NT2/D1 (cell line): ENCODE measurements around the gene CLDN34.

Experiments used
- DNase-seq: peaks from one replicate; pipeline ENCODE4 v3.0.0-alpha.2; 2011; ENCODE audit warnings: low read depth, low spot score
- H3K27me3 ChIP-seq: 2 replicates; pipeline ENCODE4 v1.6.0; 2011; ENCODE audit warnings: mild to moderate bottlenecking; ENCODE audit not compliant: insufficient read length, insufficient read depth
- H3K36me3 ChIP-seq: 2 replicates; pipeline ENCODE4 v1.6.1; 2011; ENCODE audit warnings: mild to moderate bottlenecking, low read length, mixed read lengths; ENCODE audit not compliant: insufficient read depth, insufficient read length
- H3K4me1 ChIP-seq: 2 replicates; pipeline ENCODE4 v1.5.1; 2011; ENCODE audit not compliant: insufficient read depth, insufficient read length
- H3K4me3 ChIP-seq: 2 replicates; pipeline ENCODE4 v1.5.1; 2011; ENCODE audit warnings: low read depth; ENCODE audit not compliant: insufficient read length
- H3K9ac ChIP-seq: 2 replicates; pipeline ENCODE4 v1.6.0; 2011; ENCODE audit warnings: low read depth; ENCODE audit not compliant: insufficient read length
- H3K9me3 ChIP-seq: 2 replicates; pipeline ENCODE4 v1.5.1; 2011; ENCODE audit warnings: mild to moderate bottlenecking, low read length; ENCODE audit not compliant: insufficient read depth
- SUZ12 ChIP-seq: IDR thresholded peaks from 2 replicates; pipeline ENCODE4 v1.6.1; 2011; ENCODE audit not compliant: insufficient read length, insufficient read depth; ENCODE audit errors: extremely low read depth
- YY1 ChIP-seq: IDR thresholded peaks from 2 replicates; pipeline ENCODE4 v1.6.1; 2011; ENCODE audit not compliant: insufficient read length, insufficient read depth
- ZNF274 ChIP-seq: IDR thresholded peaks from 2 replicates; pipeline ENCODE4 v1.6.1; 2011; ENCODE audit warnings: mild to moderate bottlenecking, low read depth, low read length

CLDN34 gene

DNA sequence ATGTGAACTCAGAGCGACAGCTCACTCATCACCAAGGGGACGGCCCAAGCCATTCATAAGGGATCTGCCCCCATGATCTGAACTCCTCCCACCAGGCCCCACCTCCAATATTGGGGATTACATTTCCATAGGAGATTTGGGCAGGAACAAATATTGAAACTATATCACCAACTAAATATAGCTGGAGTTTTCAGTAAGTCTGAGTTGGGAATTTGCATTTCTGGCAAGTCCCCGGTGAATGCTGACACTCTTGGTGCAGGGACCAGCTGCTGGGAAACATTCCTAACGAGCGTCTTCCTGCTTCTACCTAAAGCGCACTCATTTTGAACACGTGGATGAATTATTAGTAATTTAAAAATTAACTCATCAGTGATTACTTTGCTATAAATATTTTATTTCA lies 13.2 kb downstream of the CLDN34 start:
- Histone ChIP-seq H3K36me3 (no peaks in the 10 kb centered on the region), H3K4me3 (no peak overlapping the region), H3K9me3 (peaks cover 6% of the 10 kb centered on the region; the same call in 1 of the 2 replicates), H3K4me1 (no peaks in the 10 kb centered on the region), H3K9ac (no peak overlapping the region), H3K27me3 (no peaks in the 10 kb centered on the region)
- no peak for DNase-seq
- TF ChIP-seq SUZ12 (no peak), YY1 (no peak), ZNF274 (no peak)

DNA sequence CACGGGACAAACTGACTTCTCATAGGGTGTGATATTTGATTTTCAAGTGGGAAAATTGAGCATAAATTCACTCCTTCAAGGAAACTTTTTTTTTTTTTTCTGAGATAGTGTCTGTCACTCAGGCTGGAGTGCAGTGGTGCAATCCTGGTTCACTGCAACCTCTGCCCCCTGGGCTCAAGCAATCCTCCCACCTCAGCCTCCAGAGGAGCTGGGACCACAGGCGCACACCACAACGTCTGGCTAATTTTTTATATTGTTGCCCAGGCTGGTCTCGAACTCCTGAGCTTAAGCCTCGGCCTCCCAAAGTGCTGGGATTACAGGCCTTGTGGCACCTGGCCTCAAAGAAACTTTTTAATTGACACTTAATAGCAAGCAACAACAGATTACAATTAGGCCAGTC lies 13.8 kb downstream of the CLDN34 start:
- TF ChIP-seq SUZ12, result no peak
- no peak for TF ChIP-seq YY1
- no peak for TF ChIP-seq ZNF274
- no peaks in the 10 kb centered on the region for H3K27me3 ChIP-seq
- H3K4me1 ChIP-seq, result no peaks in the 10 kb centered on the region
- no peak for DNase-seq
- 0 out of 2 replicates have a peak, but pooled peaks cover under 1% of the 10 kb centered on the region for H3K9me3 ChIP-seq
- H3K9ac ChIP-seq, result no peak overlapping the region
- no peak overlapping the region for H3K4me3 ChIP-seq
- H3K36me3 ChIP-seq, result no peaks in the 10 kb centered on the region

DNA sequence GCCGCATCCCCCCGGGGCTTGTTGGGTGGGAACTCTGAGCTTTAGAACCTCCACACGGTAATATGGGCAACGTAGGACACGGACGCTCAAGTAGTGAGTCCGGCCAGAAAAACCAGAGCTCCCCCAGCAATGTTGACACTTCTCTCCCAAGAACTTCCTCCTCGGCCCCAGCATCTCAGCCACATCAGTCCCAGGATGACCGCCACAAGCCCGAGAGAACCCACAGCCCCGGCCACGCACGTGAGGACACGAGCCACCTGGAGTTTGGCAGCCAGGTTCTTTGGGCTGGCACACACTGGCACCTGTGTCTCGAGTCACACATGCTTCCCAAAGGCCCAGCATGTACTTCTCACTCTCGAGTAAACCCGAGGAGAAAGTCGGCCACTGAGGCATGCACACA lies 16.3 kb downstream of the CLDN34 start:
- H3K9ac ChIP-seq, result no peak overlapping the region
- TF ChIP-seq YY1 (no peak), SUZ12 (no peak), ZNF274 (no peak)

DNA sequence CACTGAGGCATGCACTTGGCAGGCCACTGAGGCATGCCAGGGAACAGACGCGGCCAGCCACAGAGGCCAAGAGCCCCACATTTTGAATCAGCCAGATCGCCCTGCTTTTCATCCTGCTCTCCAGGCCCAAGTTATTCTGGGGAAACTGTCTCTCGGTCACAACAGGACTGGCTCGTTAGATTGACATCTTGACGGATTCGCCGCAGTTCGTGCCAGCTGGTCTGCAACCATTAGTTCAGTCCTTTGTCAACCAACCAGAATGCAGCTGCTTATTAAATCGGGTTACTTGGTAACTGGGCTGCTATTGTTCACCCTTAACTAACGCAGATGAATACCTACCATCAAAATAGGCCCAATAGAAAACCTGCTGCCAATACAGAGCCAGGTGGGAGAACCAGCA lies 16.7 kb downstream of the CLDN34 start:
- Histone ChIP-seq H3K4me1 (no peaks in the 10 kb centered on the region), H3K9me3 (no peaks in the 10 kb centered on the region), H3K9ac (no peak overlapping the region), H3K27me3 (no peaks in the 10 kb centered on the region), H3K36me3 (no peaks in the 10 kb centered on the region), H3K4me3 (no peak overlapping the region)
- TF ChIP-seq SUZ12, result no peak
- TF ChIP-seq ZNF274, result no peak
- DNase-seq, result no peak

More for the DNA sequence above, 16.3 kb downstream of the CLDN34 start:
- DNase-seq, result no peak
- Histone ChIP-seq H3K4me1 (no peaks in the 10 kb centered on the region), H3K27me3 (no peaks in the 10 kb centered on the region), H3K36me3 (no peaks in the 10 kb centered on the region), H3K9me3 (no peaks in the 10 kb centered on the region), H3K4me3 (no peak overlapping the region)

DNA sequence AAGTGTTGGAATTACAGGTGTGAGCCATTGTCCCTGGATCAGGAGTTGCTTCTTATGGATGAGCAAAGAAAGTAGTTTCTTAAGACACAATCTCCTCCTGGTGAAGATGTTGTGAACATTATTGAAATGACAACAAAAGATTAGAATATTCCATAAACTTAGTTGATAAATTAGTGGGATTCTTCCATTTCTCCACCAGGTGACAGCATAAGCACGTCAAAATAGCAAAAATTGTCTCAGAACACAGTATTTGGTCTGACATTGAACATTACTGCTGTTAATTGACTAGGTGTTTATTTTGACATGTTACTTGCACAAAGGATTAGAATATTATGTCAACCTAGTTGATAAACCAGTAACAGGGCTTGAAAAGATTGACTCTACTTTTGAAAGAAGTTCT lies 21.6 kb downstream of the CLDN34 start:
- no peak for TF ChIP-seq YY1
- TF ChIP-seq ZNF274, result no peak
- no peak for TF ChIP-seq SUZ12
- Histone ChIP-seq H3K4me3 (no peak overlapping the region), H3K27me3 (no peaks in the 10 kb centered on the region), H3K36me3 (no peaks in the 10 kb centered on the region), H3K9me3 (peaks cover 8% of the 10 kb centered on the region; the same call in 1 of the 2 replicates), H3K4me1 (no peaks in the 10 kb centered on the region), H3K9ac (no peak overlapping the region)
- DNase-seq, result no peak

DNA sequence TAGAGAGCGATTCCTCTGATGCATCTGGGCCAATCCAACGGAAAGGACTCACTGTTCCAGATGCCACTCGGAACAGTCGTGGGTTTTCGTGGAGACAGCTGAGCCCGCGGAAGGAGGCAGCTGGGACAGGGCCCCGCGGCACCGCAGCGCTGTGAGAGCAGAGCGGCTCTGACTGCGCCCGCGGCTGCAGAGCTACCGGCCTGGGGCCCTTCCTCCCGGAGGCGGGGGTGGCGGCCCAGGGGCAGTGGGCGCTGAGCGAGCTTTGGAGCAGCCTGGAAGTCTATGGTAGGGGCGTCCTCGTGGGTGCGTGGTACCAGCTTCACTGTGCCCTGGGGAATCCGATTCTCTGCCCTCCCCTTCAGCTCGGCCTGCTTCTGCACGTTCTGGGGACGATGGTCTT lies 24.9 kb downstream of the CLDN34 start:
- H3K4me3 ChIP-seq, result no peak overlapping the region
- H3K4me1 ChIP-seq, result no peaks in the 10 kb centered on the region
- H3K9me3 ChIP-seq, result peaks cover 23% of the 10 kb centered on the region; the same call in 1 of the 2 replicates
- H3K27me3 ChIP-seq, result no peaks in the 10 kb centered on the region
- no peak overlapping the region for H3K9ac ChIP-seq
- no peaks in the 10 kb centered on the region for H3K36me3 ChIP-seq
- no peak for DNase-seq
- TF ChIP-seq ZNF274 (no peak), YY1 (no peak), SUZ12 (no peak)

DNA sequence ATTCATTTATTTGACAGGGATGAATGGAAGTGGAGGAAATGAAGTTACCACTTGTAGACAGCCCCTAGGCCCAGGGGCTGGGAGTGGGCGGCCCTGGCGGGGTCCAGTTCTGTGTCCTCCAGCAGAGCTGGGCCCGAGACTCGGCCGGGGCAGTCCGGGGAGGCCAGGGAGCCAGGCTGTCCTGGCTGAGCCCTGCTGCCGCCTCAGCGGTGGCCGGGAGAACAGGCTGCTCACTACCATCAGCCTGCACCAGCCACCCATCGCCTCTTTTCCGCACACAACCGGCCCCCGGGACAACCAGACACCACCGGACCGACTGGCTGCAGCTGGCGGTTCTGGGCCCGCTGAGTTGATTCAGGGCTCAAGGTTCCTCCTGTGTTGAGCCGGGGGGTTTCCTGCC lies 25.6 kb downstream of the CLDN34 start:
- H3K9ac ChIP-seq, result no peak overlapping the region
- H3K27me3 ChIP-seq, result no peaks in the 10 kb centered on the region
- no peak overlapping the region for H3K4me3 ChIP-seq
- H3K9me3 ChIP-seq, result peaks cover 30% of the 10 kb centered on the region; the same call in 1 of the 2 replicates
- no peak for TF ChIP-seq YY1
- no peak for TF ChIP-seq SUZ12
- no peak for TF ChIP-seq ZNF274
- H3K4me1 ChIP-seq, result no peaks in the 10 kb centered on the region
- H3K36me3 ChIP-seq, result no peaks in the 10 kb centered on the region
- no peak for DNase-seq

DNA sequence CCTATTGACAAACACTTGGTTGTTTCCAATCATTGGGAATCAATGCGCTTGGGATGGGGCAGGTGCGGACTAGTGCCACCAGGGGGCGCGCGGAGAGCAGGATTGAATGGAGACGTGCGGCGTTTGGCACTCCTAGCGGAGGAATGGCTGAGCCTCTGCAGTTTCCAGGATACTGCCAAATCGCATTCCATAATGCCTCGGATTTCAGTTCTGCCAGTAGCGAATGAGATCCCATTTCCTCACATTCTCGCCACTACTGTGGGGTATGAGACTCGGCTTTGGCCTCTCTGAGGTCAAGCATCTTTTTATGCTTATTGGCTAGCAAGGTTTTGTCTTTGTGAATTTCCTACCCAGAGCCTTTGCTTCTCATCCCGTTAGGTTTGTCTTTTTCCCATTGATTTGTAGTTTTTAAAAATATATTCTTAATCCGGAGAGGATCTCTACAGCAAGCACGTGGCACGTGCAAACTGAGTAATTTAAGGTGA lies 28.7 kb downstream of the CLDN34 start:
- Histone ChIP-seq H3K9ac (no peak overlapping the region), H3K36me3 (no peaks in the 10 kb centered on the region), H3K9me3 (peaks cover 38% of the 10 kb centered on the region; the same call in 1 of the 2 replicates), H3K4me3 (no peak overlapping the region), H3K27me3 (no peaks in the 10 kb centered on the region), H3K4me1 (no peaks in the 10 kb centered on the region)
- TF ChIP-seq ZNF274 (no peak), SUZ12 (no peak), YY1 (no peak)
- DNase-seq, result peak; percentile 69
